ENCODE data around the gene LBP.

DNA sequence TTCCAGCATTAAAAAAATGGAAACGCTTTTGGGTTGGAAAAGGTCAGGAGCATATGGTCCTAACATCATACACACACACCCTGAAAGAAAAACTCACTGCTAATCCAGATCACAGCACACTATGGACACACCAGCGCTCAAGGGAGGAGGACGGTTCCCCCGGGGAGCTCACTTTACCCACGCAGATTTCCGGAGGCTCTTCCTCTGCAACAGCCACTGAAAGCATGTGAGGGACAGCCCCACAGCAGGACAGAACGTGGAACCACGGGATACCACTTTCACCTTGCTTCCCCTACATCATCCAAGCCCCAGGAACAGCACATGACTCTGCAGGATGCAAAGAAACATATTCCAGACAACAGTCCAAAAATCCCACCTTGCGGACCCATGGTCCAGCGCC is 75.6 kb downstream of the LBP start:
- TF ChIP-seq, protein P1, sequence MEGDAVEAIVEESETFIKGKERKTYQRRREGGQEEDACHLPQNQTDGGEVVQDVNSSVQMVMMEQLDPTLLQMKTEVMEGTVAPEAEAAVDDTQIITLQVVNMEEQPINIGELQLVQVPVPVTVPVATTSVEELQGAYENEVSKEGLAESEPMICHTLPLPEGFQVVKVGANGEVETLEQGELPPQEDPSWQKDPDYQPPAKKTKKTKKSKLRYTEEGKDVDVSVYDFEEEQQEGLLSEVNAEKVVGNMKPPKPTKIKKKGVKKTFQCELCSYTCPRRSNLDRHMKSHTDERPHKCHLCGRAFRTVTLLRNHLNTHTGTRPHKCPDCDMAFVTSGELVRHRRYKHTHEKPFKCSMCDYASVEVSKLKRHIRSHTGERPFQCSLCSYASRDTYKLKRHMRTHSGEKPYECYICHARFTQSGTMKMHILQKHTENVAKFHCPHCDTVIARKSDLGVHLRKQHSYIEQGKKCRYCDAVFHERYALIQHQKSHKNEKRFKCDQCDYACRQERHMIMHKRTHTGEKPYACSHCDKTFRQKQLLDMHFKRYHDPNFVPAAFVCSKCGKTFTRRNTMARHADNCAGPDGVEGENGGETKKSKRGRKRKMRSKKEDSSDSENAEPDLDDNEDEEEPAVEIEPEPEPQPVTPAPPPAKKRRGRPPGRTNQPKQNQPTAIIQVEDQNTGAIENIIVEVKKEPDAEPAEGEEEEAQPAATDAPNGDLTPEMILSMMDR (IDR thresholded peaks at IDR 0.05), result no peak
- TF ChIP-seq POLR2AphosphoS5 (IDR thresholded peaks at IDR 0.05), result no peak
